ENCODE results near the gene CSNK1A1. TPM values are rescaled to one million over a fixed set of nuclear protein-coding genes. Genes with fewer than 3 reads are reported as not detected.

The CSNK1A1 gene
- polyA plus RNA-seq, 1 donor from 2014 or later: 217 TPM

- Histone ChIP-seq H3K9ac (ENCODE audit: low read length) (no peak overlapping the region), H3K79me2 (replicated peaks; ENCODE audit: insufficient read depth, low read length) (no peaks in the 10 kb centered on the region), H3K9me2 (ENCODE audit: insufficient read depth, low read length) (no peaks in the 10 kb centered on the region), H3K9me3 (ENCODE audit: low read length) (no peaks in the 10 kb centered on the region), H3K27me3 (ENCODE audit: insufficient read depth, low read depth, low read length) (no peaks in the 10 kb centered on the region), H3K36me3 (ENCODE audit: insufficient read depth, low read length) (no peaks in the 10 kb centered on the region), H3K27ac (ENCODE audit: low read length) (no peak overlapping the region), H3K4me3 (ENCODE audit: low read length) (no peak overlapping the region), H3K4me2 (ENCODE audit: low read length) (no peak overlapping the region), H2AFZ (ENCODE audit: low read depth, low read length) (no peak overlapping the region), H3F3A (ENCODE audit: insufficient read depth, low read length, poor library complexity, severe bottlenecking) (no peaks in the 10 kb centered on the region), H4K20me1 (ENCODE audit: insufficient read depth) (no peaks in the 10 kb centered on the region)
- TF ChIP-seq RAD21 (conservative IDR thresholded peaks at IDR 0.05) (no peak), REST (IDR thresholded peaks at IDR 0.05; ENCODE audit: borderline replicate concordance) (no peak), SMC3 (conservative IDR thresholded peaks at IDR 0.05; ENCODE audit: poor library complexity) (no peak), EZH2 (IDR thresholded peaks at IDR 0.05; ENCODE audit: borderline replicate concordance, insufficient read depth, low read length, poor library complexity, severe bottlenecking) (no peak), MXI1 (conservative IDR thresholded peaks at IDR 0.05; ENCODE audit: poor library complexity, severe bottlenecking) (no peak), TAF1 (IDR thresholded peaks at IDR 0.05; ENCODE audit: low read depth) (no peak), POLR2AphosphoS5 (IDR thresholded peaks at IDR 0.05) (no peak), CTCF (IDR thresholded peaks at IDR 0.05; ENCODE audit: poor library complexity, severe bottlenecking) (no peak), EP300 (conservative IDR thresholded peaks at IDR 0.05; ENCODE audit: poor library complexity, severe bottlenecking) (no peak)
These were observed 12.2 kb upstream of the CSNK1A1 start for GRCh38 chr5:149563466-149563865.

- H2AFZ ChIP-seq (ENCODE audit: low read depth, low read length): no peak overlapping the region
- no peaks in the 10 kb centered on the region for H3F3A ChIP-seq (ENCODE audit: insufficient read depth, low read length, poor library complexity, severe bottlenecking)
- no peak for TF ChIP-seq RAD21 (conservative IDR thresholded peaks at IDR 0.05)
- no peak for TF ChIP-seq POLR2AphosphoS5 (IDR thresholded peaks at IDR 0.05)
- TF ChIP-seq EZH2 (IDR thresholded peaks at IDR 0.05; ENCODE audit: borderline replicate concordance, insufficient read depth, low read length, poor library complexity, severe bottlenecking): no peak
- TF ChIP-seq MXI1 (conservative IDR thresholded peaks at IDR 0.05; ENCODE audit: poor library complexity, severe bottlenecking): no peak
- no peak for TF ChIP-seq SMC3 (conservative IDR thresholded peaks at IDR 0.05; ENCODE audit: poor library complexity)
- no peak for TF ChIP-seq REST (IDR thresholded peaks at IDR 0.05; ENCODE audit: borderline replicate concordance)
- TF ChIP-seq TAF1 (IDR thresholded peaks at IDR 0.05; ENCODE audit: low read depth): no peak
- TF ChIP-seq CTCF (IDR thresholded peaks at IDR 0.05; ENCODE audit: poor library complexity, severe bottlenecking): no peak
- no peak for TF ChIP-seq EP300 (conservative IDR thresholded peaks at IDR 0.05; ENCODE audit: poor library complexity, severe bottlenecking)
- H3K9ac ChIP-seq (ENCODE audit: low read length): no peak overlapping the region
- H4K20me1 ChIP-seq (ENCODE audit: insufficient read depth): no peaks in the 10 kb centered on the region
- no peaks in the 10 kb centered on the region for H3K27me3 ChIP-seq (ENCODE audit: insufficient read depth, low read depth, low read length)
- H3K9me3 ChIP-seq (ENCODE audit: low read length): no peaks in the 10 kb centered on the region
- H3K4me2 ChIP-seq (ENCODE audit: low read length): no peak overlapping the region
- no peak overlapping the region for H3K4me3 ChIP-seq (ENCODE audit: low read length)
- no peaks in the 10 kb centered on the region for H3K9me2 ChIP-seq (ENCODE audit: insufficient read depth, low read length)
- H3K27ac ChIP-seq (ENCODE audit: low read length): no peak overlapping the region
- H3K36me3 ChIP-seq (ENCODE audit: insufficient read depth, low read length): no peaks in the 10 kb centered on the region
- H3K79me2 ChIP-seq (replicated peaks; ENCODE audit: insufficient read depth, low read length): no peaks in the 10 kb centered on the region
These were observed 10.6 kb upstream of the CSNK1A1 start for GRCh38 chr5:149561848-149562247.
